B cell (primary cell): ENCODE results near the gene PLCB1.

Source experiments
- CTCF ChIP-seq: fragments of 200-600 bp; IDR thresholded peaks from one replicate; pipeline ENCODE4 v1.8.0; 2022; ENCODE audit warnings: antibody characterized with exemption, mild to moderate bottlenecking
- EZH2 ChIP-seq: IDR thresholded peaks from 2 replicates; pipeline ENCODE4 v1.6.1; 2012; ENCODE audit warnings: borderline replicate concordance, low read depth, mild to moderate bottlenecking, moderate library complexity, low read length; ENCODE audit not compliant: insufficient read depth, poor library complexity, severe bottlenecking

GRCh38 chr20:8932192-8933165, 800.4 kb downstream of the PLCB1 start:
- TF ChIP-seq CTCF (no peak), EZH2 (no peak)
